A549 (cell line): ENCODE results near the gene ACBD3. TPM values are rescaled to one million over a fixed set of nuclear protein-coding genes. Genes with fewer than 3 reads are reported as not detected.

Source experiments
- ATAC-seq, 2 experiments: fragments of 200-7000 bp in 1 of 2; fragments of >200 bp in 1 of 2; cut with Nextera tagmentation in 1 of 2; cut with Tn5 transposase in 1 of 2; 3 replicates each; pipeline versions ENCODE4 v1.8.0 to v1.9.1; 2018 to 2020; ENCODE audit warnings: mild to moderate bottlenecking in 1 of 2, moderate library complexity in 1 of 2
- CTCF ChIA-PET: fragments of 300-600 bp; sonication (Branson Sonifier 250); formaldehyde crosslinking; extraction: SDS; loops from one replicate; lab custom pipeline; 2021; ENCODE audit warnings: antibody characterized with exemption, inconsistent platforms; lab: Yijun Ruan, JAX
- POLR2A ChIA-PET: fragments of 350-600 bp; formaldehyde crosslinking; extraction: SDS; loops from one replicate; lab custom pipeline; 2021; ENCODE audit warnings: antibody characterized with exemption, inconsistent platforms; lab: Yijun Ruan, JAX
- DNase-seq, 2 experiments: peaks; one replicate each; pipeline versions ENCODE4 v3.0.0 to v3.0.0-alpha.2; 2011 to 2016; ENCODE audit warnings: low read depth in 1 of 2, low spot score in 1 of 2
- FAIRE-seq: peaks from 2 replicates; lab custom pipeline; 2011; peaks lifted over from hg19 to GRCh38; lab: Jason Lieb, UNC
- H3K27ac ChIP-seq, 2 experiments: fragments of >200 bp; sonication (Bioruptor Twin); formaldehyde crosslinking; 3 replicates each; pipeline ENCODE4 v1.5.1; 2016 to 2017
- H3K4me1 ChIP-seq: fragments of >200 bp; sonication (Bioruptor Twin); formaldehyde crosslinking; 3 replicates; pipeline ENCODE4 v1.6.1; 2016
- H3K4me2 ChIP-seq: fragments of >200 bp; sonication (Bioruptor Twin); formaldehyde crosslinking; 3 replicates; pipeline ENCODE4 v1.6.1; 2016
- H3K4me3 ChIP-seq: fragments of >200 bp; sonication (Bioruptor Twin); formaldehyde crosslinking; 3 replicates; pipeline ENCODE4 v1.5.1; 2016
- H3K9me3 ChIP-seq: fragments of >200 bp; sonication (Bioruptor Twin); formaldehyde crosslinking; 3 replicates; pipeline ENCODE4 v1.6.1; 2016
- CEBPB ChIP-seq, 2 experiments: fragments of >200 bp in 1 of 2; sonication (Bioruptor Twin) in 1 of 2; formaldehyde crosslinking in 1 of 2; IDR thresholded peaks; 2 replicates each; pipeline ENCODE4 v1.6.1; 2012 to 2016
- CHD4 ChIP-seq: fragments of 200-600 bp; sonication (generic); IDR thresholded peaks from 2 replicates; pipeline ENCODE4 v1.6.1; 2016; ENCODE audit warnings: antibody characterized with exemption, mild to moderate bottlenecking, borderline replicate concordance
- ESRRA ChIP-seq: fragments of 150-350 bp; IDR thresholded peaks from 2 replicates; pipeline ENCODE4 v1.6.1; 2014; ENCODE audit warnings: mild to moderate bottlenecking, low read length, borderline replicate concordance
- FOSB ChIP-seq: fragments of 250-450 bp; sonication (Bioruptor Pico); IDR thresholded peaks from 2 replicates; pipeline ENCODE4 v1.5.0; 2020; ENCODE audit warnings: mild to moderate bottlenecking, moderate library complexity
- HDAC2 ChIP-seq: fragments of 200-600 bp; sonication (generic); IDR thresholded peaks from 2 replicates; pipeline ENCODE4 v1.6.1; 2016
- HEYL ChIP-seq: fragments of 250-450 bp; sonication (Bioruptor Pico); IDR thresholded peaks from 2 replicates; pipeline ENCODE4 v1.8.0; 2021; ENCODE audit warnings: mild to moderate bottlenecking, moderate library complexity
- HOXA7 ChIP-seq: fragments of 250-450 bp; sonication (Bioruptor Pico); IDR thresholded peaks from 2 replicates; pipeline ENCODE4 v1.5.0; 2020; ENCODE audit warnings: mild to moderate bottlenecking, moderate library complexity
- JUN ChIP-seq, 2 experiments: fragments of >200 bp; sonication (Bioruptor Twin); formaldehyde crosslinking; IDR thresholded peaks; 2 replicates in 1 of 2; 3 replicates in 1 of 2; pipeline ENCODE4 v1.6.1; 2016 to 2017
- KDM5A ChIP-seq: fragments of 200-600 bp; sonication (generic); IDR thresholded peaks from 2 replicates; pipeline ENCODE4 v1.6.1; 2016; ENCODE audit warnings: antibody characterized with exemption, mild to moderate bottlenecking
- MAFK ChIP-seq: fragments of 450-650 bp; IDR thresholded peaks from 2 replicates; pipeline ENCODE4 v1.6.1; 2014; ENCODE audit not compliant: partially characterized antibody
- MYC ChIP-seq: IDR thresholded peaks from 2 replicates; pipeline ENCODE4 v1.6.1; 2012; ENCODE audit warnings: mild to moderate bottlenecking, inconsistent platforms, low read length, improper control_type of control experiment, borderline replicate concordance
- NR3C1 ChIP-seq: fragments of >200 bp; sonication (Bioruptor Twin); formaldehyde crosslinking; IDR thresholded peaks from 3 replicates; pipeline ENCODE4 v1.6.1; 2017
- RAD21 ChIP-seq, 2 experiments: fragments of >200 bp in 1 of 2; sonication (Bioruptor Twin) in 1 of 2; formaldehyde crosslinking in 1 of 2; IDR thresholded peaks in 1 of 2; conservative IDR thresholded peaks in 1 of 2; 2 replicates in 1 of 2; 3 replicates in 1 of 2; pipeline ENCODE4 v1.6.1; 2012 to 2018; ENCODE audit warnings: inconsistent platforms in 1 of 2
- SMC3 ChIP-seq: fragments of >200 bp; sonication (Bioruptor Twin); formaldehyde crosslinking; IDR thresholded peaks from 3 replicates; pipeline ENCODE4 v1.6.1; 2018; ENCODE audit warnings: inconsistent platforms
- SREBF2 ChIP-seq: fragments of 450-650 bp; IDR thresholded peaks from 2 replicates; pipeline ENCODE4 v1.6.1; 2014; ENCODE audit warnings: mild to moderate bottlenecking, moderate library complexity
- ZNF302 ChIP-seq: fragments of 250-450 bp; sonication (Bioruptor Pico); IDR thresholded peaks from 2 replicates; pipeline ENCODE4 v1.9.0; 2021; ENCODE audit warnings: inconsistent platforms, mild to moderate bottlenecking, moderate library complexity
- WGBS: methylation state at CpG from one replicate; pipeline ENCODE4 v1.1.6; 2017; ENCODE audit errors: missing lambda C conversion rate; 5-methylcytosine and 5-hydroxymethylcytosine counted together
- polyA plus RNA-seq, 4 experiments: library from polyadenylated mRNA; depleted of rRNA in 3 of 4; stranded (reverse); fragments of >200 nt; fragmentation: RNase III in 1 of 4; extraction: RNeasy Plus Mini Kit Qiagen cat#74134 plus additional on column Dnase treatment in 1 of 4; gene quantifications; 2 replicates in 3 of 4; 3 replicates in 1 of 4; pipeline ENCODE4 v1.2.3, GENCODE V29; 2011 to 2017
- TF ChIP-seq, protein P1 (sequence below): fragments of 450-650 bp; IDR thresholded peaks from 2 replicates; pipeline ENCODE4 v1.6.1; 2014; ENCODE audit warnings: antibody characterized with exemption
- TF ChIP-seq, protein P2 (sequence below): IDR thresholded peaks from 2 replicates; pipeline ENCODE4 v1.6.1; 2012
- TF ChIP-seq, protein P3 (sequence below): fragments of 250-450 bp; sonication (Bioruptor Pico); IDR thresholded peaks from 2 replicates; pipeline ENCODE4 v1.5.0; 2020; ENCODE audit warnings: low read depth, mild to moderate bottlenecking, moderate library complexity

The ACBD3 gene
- polyA plus RNA-seq, 2 of the 4 experiments (the other 2 are of a cell fraction), result 29.8 to 52.9 TPM

DNA sequence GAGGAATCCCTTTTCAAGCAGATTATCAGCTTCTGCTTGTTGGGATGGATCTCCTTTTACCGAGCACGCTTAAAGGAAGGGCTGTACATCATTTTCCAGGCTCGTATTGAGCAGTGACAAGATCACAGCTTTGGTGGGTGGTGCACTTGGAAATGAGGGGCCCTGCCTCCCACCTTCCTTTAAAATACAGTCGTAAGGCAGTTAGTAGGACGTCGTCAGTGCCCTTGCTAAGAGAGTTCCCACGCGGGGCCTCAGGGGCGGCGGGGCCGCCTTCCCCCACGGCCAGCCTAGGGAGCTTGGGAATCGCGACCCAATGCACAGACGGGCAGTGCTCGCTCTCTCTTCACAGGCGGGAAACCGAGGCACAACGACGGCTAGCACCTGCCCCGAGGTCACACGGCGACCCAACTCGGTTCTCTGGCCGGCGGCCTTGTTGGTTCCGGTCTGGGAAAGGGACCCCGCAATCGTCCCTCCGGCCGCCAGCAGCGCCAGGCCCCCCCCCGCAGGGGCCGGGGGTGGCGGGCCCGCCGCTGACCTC lies 65.4 kb downstream of the ACBD3 start:
- Histone ChIP-seq H3K4me1 (peaks cover 30% of the 10 kb centered on the region), H3K4me3 (peak overlapping the region; percentile 62), H3K27ac (peak overlapping the region; percentile 90 to 98), H3K9me3 (no peaks in the 10 kb centered on the region), H3K4me2 (peak overlapping the region; percentile 83)
- ChIA-PET CTCF (interaction anchor here (0.5 to 6.3 kb wide), 17 partner anchors 11 to 245 kb away, joined by 3 to 80 read pairs (median 5); no protein-coding TSS in a partner anchor), POLR2A (interaction anchor here (1.0 kb wide), 1 partner anchor 59 kb away, joined by 3 read pairs; the partner anchor contains the start of gene H3-3A)
- ATAC-seq (no peak), FAIRE-seq (no peak), DNase-seq (no peak)
- WGBS, result 44% methylated on average over 15 of the region's 37 CpGs
- TF ChIP-seq FOSB (CRISPR knock-in tag) (no peak), CHD4 (no peak)

DNA sequence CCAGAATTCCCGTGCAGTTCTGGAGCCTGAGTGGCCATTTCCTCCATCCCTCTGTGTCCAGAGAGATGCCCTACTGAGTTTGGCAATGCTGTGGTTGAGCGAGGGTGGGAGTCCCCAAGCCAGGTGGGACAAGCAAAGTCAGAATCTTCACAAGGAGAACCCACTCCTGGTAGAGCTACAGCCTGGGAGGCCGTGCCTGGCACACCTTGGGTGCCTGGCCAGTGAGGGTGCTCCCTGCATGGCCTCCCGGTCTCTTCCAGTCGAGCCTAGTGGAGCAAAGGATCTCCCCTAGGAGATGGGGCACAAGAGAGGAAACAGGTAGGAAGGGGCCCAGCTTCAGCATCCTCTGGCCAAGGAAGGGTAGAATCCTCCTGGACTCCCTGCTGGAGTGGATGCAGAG lies 66.1 kb downstream of the ACBD3 start:
- DNase-seq (no peak), FAIRE-seq (no peak), ATAC-seq (no peak)
- Histone ChIP-seq H3K4me3 (no peak overlapping the region), H3K9me3 (no peaks in the 10 kb centered on the region), H3K4me2 (no peak overlapping the region), H3K27ac (no peak overlapping the region), H3K4me1 (peaks cover 26% of the 10 kb centered on the region)
- WGBS, result 90% methylated on average over 5 of the region's 5 CpGs
- CTCF ChIA-PET, result interaction anchor here (0.5 to 6.3 kb wide), 18 partner anchors 10 to 244 kb away, joined by 3 to 80 read pairs (median 5); no protein-coding TSS in a partner anchor
- POLR2A ChIA-PET, result interaction anchor here (1.0 kb wide), 1 partner anchor 58 kb away, joined by 3 read pairs; the partner anchor contains the start of gene H3-3A
- no peak for TF ChIP-seq NR3C1
- TF ChIP-seq, protein P1, sequence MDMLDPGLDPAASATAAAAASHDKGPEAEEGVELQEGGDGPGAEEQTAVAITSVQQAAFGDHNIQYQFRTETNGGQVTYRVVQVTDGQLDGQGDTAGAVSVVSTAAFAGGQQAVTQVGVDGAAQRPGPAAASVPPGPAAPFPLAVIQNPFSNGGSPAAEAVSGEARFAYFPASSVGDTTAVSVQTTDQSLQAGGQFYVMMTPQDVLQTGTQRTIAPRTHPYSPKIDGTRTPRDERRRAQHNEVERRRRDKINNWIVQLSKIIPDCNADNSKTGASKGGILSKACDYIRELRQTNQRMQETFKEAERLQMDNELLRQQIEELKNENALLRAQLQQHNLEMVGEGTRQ, result no peak

DNA sequence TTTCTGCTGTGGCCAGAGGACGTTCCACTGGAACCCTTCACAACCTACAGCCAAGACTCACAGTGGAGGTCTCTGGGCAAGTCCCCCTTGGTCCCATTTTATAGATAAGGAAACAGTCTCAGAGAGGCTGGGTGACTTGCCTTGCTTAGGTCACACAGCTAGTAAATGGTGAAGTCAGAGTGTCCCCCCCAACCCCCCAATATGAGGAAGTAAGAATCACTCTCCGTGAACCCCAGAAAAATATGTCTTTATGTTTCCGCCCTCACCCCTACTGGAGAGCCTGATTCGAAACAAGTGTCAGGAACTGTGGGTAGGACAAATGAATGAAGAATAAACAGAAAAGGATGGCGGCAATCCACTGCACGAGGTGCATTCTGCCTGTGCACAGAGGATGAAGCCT lies 67.4 kb downstream of the ACBD3 start:
- POLR2A ChIA-PET, result interaction anchor here (1.4 to 1.5 kb wide), 2 partner anchors 54 to 56 kb away, joined by 3 to 12 read pairs; partner anchors contain the start of gene H3-3A
- TF ChIP-seq JUN (IDR thresholded peaks at IDR 0.05) (no peak), KDM5A (no peak), MYC (no peak), SMC3 (no peak), CEBPB (IDR thresholded peaks at IDR 0.05) (no peak), MAFK (no peak), HDAC2 (no peak), RAD21 (conservative IDR thresholded peaks at IDR 0.05 in 1 of 2, IDR thresholded peaks at IDR 0.05 in 1 of 2) (no peak), ESRRA (no peak), HEYL (no peak), HOXA7 (no peak), ZNF302 (CRISPR knock-in tag) (no peak), SREBF2 (no peak)
- TF ChIP-seq, protein P2, sequence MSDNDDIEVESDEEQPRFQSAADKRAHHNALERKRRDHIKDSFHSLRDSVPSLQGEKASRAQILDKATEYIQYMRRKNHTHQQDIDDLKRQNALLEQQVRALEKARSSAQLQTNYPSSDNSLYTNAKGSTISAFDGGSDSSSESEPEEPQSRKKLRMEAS, result no peak
- TF ChIP-seq, protein P3, sequence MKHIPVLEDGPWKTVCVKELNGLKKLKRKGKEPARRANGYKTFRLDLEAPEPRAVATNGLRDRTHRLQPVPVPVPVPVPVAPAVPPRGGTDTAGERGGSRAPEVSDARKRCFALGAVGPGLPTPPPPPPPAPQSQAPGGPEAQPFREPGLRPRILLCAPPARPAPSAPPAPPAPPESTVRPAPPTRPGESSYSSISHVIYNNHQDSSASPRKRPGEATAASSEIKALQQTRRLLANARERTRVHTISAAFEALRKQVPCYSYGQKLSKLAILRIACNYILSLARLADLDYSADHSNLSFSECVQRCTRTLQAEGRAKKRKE, result no peak
- WGBS, result 73% methylated on average over 6 of the region's 6 CpGs
- CTCF ChIA-PET, result interaction anchor here (0.6 to 6.3 kb wide), 8 partner anchors 9 to 213 kb away, joined by 3 to 80 read pairs (median 4); no protein-coding TSS in a partner anchor
- Histone ChIP-seq H3K4me3 (no peak overlapping the region), H3K4me1 (peaks cover 18% of the 10 kb centered on the region), H3K9me3 (no peaks in the 10 kb centered on the region), H3K27ac (no peak overlapping the region), H3K4me2 (no peak overlapping the region)
- ATAC-seq (no peak), FAIRE-seq (no peak), DNase-seq (no peak)
